GM20000 (cell line): ENCODE measurements around the gene POFUT1.

ENCODE experiments used
- DNase-seq: peaks from one replicate; pipeline ENCODE4 v3.0.0; 2012; ENCODE audit warnings: low spot score
- CTCF ChIP-seq: IDR thresholded peaks from 2 replicates; pipeline ENCODE4 v1.5.1; 2012; ENCODE audit warnings: mild to moderate bottlenecking, control low read depth; ENCODE audit errors: extremely low read depth, missing control alignments

POFUT1 gene

GRCh38 chr20:32278199-32278643, 70.5 kb downstream of the POFUT1 start:
- no peak for TF ChIP-seq CTCF
- DNase-seq, result peak; percentile 68

GRCh38 chr20:32281711-32282110, 74.0 kb downstream of the POFUT1 start:
- TF ChIP-seq CTCF, result no peak
- DNase-seq, result no peak

DNA sequence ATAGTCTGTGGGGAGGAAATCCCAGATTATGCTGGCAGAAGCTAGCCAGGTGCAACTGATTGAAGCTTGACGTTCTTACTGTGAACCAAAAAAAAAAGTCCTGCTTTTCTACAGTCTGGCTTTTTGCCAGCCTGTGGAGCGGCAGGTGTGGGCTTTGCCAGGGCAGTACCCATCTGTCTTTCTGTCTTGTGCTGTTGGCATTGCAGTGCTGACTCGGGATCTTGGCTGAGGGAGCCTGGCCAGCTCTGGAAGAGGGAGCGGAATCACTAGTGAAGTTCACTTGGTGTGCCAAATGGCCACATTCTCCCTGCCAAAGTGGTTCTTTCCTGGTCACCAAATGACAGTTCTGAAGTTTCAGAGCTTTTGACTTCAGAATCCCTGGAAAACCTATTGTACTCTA, 74.8 kb downstream of the POFUT1 start:
- DNase-seq, result no peak
- no peak for TF ChIP-seq CTCF

- peak; percentile 43 for DNase-seq
- TF ChIP-seq CTCF, result no peak
Measured at GRCh38 chr20:32285082-32285620, 77.5 kb downstream of the POFUT1 start.

DNA sequence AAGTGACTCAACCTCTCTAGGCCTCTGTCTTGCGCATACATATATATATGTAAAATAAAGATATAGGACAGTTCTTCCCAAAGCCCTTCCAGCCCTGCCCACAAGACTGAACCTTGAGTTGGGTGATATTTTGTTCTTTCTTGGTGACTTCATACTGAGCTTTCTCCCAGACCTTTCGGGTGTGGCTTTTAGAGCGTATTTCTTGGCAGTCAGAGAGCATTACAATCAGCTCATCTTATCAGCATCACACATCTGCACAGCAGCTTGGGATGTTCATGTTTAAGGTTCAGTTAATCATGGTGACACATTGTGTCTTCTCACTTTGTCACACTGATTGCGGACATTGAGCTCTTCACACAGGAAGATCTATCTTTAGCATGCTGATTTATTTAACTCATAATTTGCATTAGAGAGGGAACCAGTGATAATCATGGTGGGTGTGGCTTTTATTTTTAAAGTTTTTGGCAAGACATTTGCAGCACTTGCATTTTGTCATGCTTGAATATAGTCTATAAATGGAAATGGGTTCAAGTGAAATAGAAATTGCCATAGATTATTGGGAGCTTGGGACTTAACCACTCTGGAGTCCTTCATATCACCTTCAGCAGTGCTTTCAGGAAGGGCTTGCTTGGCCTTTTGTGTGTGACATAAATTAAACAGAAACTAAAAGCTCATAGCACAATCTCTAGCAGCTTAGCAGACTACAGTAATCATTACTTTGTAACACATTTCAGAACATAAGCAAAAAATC, 78.1 kb downstream of the POFUT1 start:
- DNase-seq, result peak; percentile 64
- no peak for TF ChIP-seq CTCF

DNA sequence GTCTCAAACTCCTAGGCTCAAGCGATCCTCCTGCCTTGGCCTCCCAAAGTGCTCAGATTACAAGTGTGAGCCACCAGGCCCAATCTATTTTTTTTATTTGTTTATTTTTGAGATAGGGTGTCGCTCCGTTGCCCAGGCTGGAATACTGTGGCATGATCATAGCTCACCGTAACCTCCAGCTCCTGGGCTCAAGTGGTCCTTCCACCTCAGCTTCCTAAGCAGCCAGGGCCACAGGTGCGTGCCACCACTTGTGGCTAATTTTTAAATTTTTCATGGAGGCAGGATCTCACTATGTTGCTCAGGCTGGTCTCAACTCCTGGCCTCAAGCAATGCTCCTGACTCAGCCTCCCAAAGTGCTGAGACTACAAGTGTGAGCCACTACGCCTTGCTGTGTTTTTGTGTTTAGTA, 79.6 kb downstream of the POFUT1 start:
- no peak for DNase-seq
- no peak for TF ChIP-seq CTCF
